Measurements from ENCODE around the gene DNAH5. TPM values are rescaled to one million over a fixed set of nuclear protein-coding genes. Genes with fewer than 3 reads are reported as not detected.

Gene DNAH5
- total RNA-seq, 2 experiments from 2014 or later: not detected

DNA sequence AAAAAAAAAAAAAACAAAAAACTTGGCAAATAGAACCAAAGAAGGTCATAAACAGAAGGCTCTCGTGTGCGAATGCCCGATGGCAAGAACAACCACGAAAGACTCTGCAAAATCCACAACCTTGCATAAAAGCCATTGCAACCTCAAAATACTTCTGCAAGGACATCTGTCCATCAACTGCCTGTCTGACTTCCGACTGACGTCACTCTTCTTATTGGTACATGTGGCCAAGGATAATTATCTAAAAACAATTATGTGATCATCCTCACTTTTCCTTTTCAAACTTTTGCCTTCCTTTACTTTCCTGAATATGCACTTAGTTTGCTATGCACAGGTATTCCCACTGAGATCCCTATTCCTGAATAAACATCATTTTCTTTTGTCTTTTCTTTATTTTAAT, 29.2 kb upstream of the DNAH5 start:
- CTCF ChIA-PET: no interaction called here
- H3K4me3 Mint-ChIP-seq: no peak overlapping the region

GRCh38 chr5:13972029-13972428, 27.5 kb upstream of the DNAH5 start:
- Histone ChIP-seq H3K36me3 (ENCODE audit: insufficient read depth, low read length) (no peaks in the 10 kb centered on the region), H3K27ac (ENCODE audit: low read depth in 1 of 2, low read length in 2 of 2) (no peak overlapping the region), H3K4me3 (ENCODE audit: low read length) (no peak overlapping the region), H3K9me3 (ENCODE audit: control insufficient read depth in 1 of 2, insufficient read depth in 1 of 2, low read length in 2 of 2) (peaks cover 0 to 7% of the 10 kb centered on the region in 2 experiments), H3K4me1 (ENCODE audit: insufficient read depth, low read length) (no peaks in the 10 kb centered on the region), H3K27me3 (ENCODE audit: control insufficient read depth in 1 of 2, insufficient read depth in 2 of 2, low read length in 2 of 2) (no peaks in the 10 kb centered on the region)
- Mint-ChIP-seq H3K27ac (no peak overlapping the region), H3K9me3 (peaks cover 9% of the 10 kb centered on the region), H3K4me1 (ENCODE audit: low read depth) (no peaks in the 10 kb centered on the region), H3K36me3 (ENCODE audit: low read depth) (no peaks in the 10 kb centered on the region), H3K27me3 (no peaks in the 10 kb centered on the region), H3K4me3 (no peak overlapping the region)
- DNase-seq: no peak
- ChIA-PET CTCF (no interaction called here), POLR2A (no interaction called here)
- intact Hi-C loops (cut with DNase I, micrococcal nuclease): no loop called here
- ATAC-seq (ENCODE audit: poor library complexity): no peak
- TF ChIP-seq CTCF (IDR thresholded peaks at IDR 0.05): no peak

More for the DNA sequence above, 29.2 kb upstream of the DNAH5 start:
- no peaks in the 10 kb centered on the region for H3K4me1 ChIP-seq (ENCODE audit: insufficient read depth, low read length)
- H3K4me3 ChIP-seq (ENCODE audit: low read length): no peak overlapping the region
- ATAC-seq (ENCODE audit: poor library complexity) (no peak), DNase-seq (no peak)
- intact Hi-C loops (cut with DNase I, micrococcal nuclease): no loop called here
- no peaks in the 10 kb centered on the region for H3K27me3 Mint-ChIP-seq
- H3K9me3 ChIP-seq (ENCODE audit: control insufficient read depth in 1 of 2, insufficient read depth in 1 of 2, low read length in 2 of 2): peaks cover 0 to 7% of the 10 kb centered on the region in 2 experiments
- POLR2A ChIA-PET: no interaction called here
- no peaks in the 10 kb centered on the region for H3K27me3 ChIP-seq (ENCODE audit: control insufficient read depth in 1 of 2, insufficient read depth in 2 of 2, low read length in 2 of 2)
- H3K36me3 ChIP-seq (ENCODE audit: insufficient read depth, low read length): no peaks in the 10 kb centered on the region
- peaks cover 9% of the 10 kb centered on the region for H3K9me3 Mint-ChIP-seq
- H3K27ac Mint-ChIP-seq: no peak overlapping the region
- no peak overlapping the region for H3K27ac ChIP-seq (ENCODE audit: low read depth in 1 of 2, low read length in 2 of 2)
- no peak for TF ChIP-seq CTCF (IDR thresholded peaks at IDR 0.05)
- no peaks in the 10 kb centered on the region for H3K4me1 Mint-ChIP-seq (ENCODE audit: low read depth)
- H3K36me3 Mint-ChIP-seq (ENCODE audit: low read depth): no peaks in the 10 kb centered on the region

GRCh38 chr5:13957032-13957645, 12.7 kb upstream of the DNAH5 start:
- H3K4me3 Mint-ChIP-seq: no peak overlapping the region
- no peaks in the 10 kb centered on the region for H3K27me3 ChIP-seq (ENCODE audit: control insufficient read depth in 1 of 2, insufficient read depth in 2 of 2, low read length in 2 of 2)
- no peak overlapping the region for H3K27ac ChIP-seq (ENCODE audit: low read depth in 1 of 2, low read length in 2 of 2)
- H3K9me3 Mint-ChIP-seq: no peaks in the 10 kb centered on the region
- peak in 2 of 14 experiments; percentile 1 for DNase-seq
- no peak for ATAC-seq (ENCODE audit: poor library complexity)
- no peaks in the 10 kb centered on the region for H3K9me3 ChIP-seq (ENCODE audit: control insufficient read depth in 1 of 2, insufficient read depth in 1 of 2, low read length in 2 of 2)
- no peak overlapping the region for H3K4me3 ChIP-seq (ENCODE audit: low read length)
- CTCF ChIA-PET: no interaction called here
- no peak overlapping the region for H3K27ac Mint-ChIP-seq
- POLR2A ChIA-PET: no interaction called here
- no peaks in the 10 kb centered on the region for H3K4me1 Mint-ChIP-seq (ENCODE audit: low read depth)
- TF ChIP-seq CTCF (IDR thresholded peaks at IDR 0.05): no peak
- H3K36me3 Mint-ChIP-seq (ENCODE audit: low read depth): no peaks in the 10 kb centered on the region
- no peaks in the 10 kb centered on the region for H3K4me1 ChIP-seq (ENCODE audit: insufficient read depth, low read length)
- H3K36me3 ChIP-seq (ENCODE audit: insufficient read depth, low read length): no peaks in the 10 kb centered on the region
- no peaks in the 10 kb centered on the region for H3K27me3 Mint-ChIP-seq
- intact Hi-C loops (cut with DNase I, micrococcal nuclease): no loop called here
